Measurements from ENCODE around the gene ZNF516.

The ZNF516 gene

DNA sequence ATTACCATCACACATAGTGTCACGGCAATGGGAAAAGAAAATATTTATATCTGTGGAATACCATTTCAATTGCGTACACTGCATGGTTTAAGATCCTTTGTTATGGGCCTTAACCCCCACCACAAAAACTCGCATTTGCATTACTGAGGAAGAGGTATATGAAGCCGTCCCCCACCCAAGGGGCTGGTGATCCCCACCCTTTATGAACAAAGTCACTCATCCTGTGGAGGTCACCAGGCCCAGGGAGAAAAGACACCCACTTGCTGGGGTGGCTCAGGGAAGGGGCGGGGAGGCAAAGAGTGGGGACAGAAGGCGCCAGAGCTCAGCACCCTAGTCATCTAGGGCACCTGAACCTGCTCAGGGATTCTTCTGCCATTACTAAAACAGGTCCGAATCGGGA is 133.8 kb downstream of the ZNF516 start:
- DNase-seq: no peak

DNA sequence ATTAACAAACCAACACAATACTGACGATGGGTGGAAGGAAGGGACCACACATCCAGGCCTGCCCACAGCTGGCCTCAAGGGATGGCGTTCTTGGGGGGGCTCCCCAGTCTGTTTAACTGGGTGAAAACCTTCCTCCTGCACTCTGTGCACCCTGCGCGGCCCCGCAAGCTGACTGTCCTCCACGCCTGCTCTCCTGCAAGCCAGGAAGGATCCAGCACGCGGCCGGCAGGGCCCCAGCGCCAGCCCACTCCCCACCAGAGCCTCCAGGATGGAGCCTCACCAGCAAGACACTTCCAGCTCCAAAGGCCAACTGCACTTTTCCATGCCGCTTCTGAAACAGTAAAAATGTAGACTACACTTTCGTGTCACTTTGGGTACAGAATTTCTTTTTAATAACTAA is 135.1 kb downstream of the ZNF516 start:
- no peak for DNase-seq

DNA sequence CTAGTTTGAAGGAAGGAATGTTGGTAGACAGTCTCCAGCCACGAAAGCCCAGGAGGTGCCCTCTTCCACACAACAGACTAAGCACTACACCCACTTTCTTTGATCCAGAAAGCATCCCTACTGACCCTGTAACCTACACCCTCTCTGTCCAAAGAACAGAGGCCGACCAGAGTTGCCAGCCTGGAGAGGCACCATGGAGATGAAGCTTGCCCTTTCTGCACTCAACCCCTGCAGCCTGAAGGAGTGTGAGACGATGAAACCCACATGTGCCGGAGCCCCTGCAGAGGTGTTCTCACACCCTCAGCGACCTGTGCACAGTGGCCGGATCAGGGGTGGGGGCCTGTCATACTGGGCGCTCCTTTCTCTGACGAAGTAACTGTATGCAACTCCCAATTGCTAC is 136.3 kb downstream of the ZNF516 start:
- DNase-seq: no peak

DNA sequence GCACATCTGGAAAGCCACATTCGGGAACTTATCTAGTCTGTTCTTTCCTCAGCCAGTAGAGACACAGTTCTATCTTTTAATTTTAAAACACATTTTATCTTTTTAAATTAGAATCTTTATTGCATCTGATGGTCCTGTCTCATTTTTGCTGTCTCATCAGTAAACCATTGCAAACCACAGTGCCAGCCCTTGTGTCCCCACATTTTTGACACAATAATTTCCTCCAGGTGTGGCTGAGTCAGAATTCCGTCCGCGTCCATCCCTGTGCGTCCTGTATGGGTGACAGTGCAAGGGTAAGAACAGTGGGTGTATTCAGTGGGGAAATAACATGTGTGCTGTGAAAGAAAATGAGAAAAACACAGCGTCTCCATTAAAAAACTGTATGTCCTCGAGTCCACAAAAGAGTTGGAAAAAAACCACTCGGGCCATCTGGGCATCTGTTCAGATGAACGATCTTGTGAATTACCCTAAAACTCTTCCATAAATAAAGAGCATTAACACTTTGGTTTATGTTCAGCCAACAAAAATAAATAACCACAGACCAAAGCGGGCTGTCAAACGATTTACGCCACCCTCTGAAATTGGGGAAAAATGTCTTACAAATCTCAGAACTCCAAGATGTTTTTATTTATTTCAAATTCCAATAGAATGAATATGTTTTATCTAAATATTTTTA is 137.3 kb downstream of the ZNF516 start:
- no peak for DNase-seq

DNA sequence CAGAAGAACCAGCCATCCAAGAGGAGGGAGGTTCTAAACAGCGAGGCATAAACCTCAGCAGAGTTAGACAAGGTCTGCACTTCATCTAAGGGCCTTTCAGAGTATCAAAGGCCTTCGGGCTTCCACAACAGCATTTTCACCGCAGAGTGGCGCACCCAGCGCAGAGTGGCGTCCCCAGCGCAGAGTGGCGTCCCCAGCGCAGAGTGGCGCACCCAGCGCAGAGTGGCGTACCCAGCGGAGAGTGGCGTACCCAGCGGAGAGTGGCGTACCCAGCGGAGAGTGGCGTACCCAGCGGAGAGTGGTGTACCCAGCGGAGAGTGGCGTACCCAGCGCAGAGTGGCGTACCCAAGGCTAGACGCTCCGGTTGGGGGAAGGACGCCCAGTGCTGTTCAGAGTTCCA is 137.9 kb downstream of the ZNF516 start:
- DNase-seq: no peak

DNA sequence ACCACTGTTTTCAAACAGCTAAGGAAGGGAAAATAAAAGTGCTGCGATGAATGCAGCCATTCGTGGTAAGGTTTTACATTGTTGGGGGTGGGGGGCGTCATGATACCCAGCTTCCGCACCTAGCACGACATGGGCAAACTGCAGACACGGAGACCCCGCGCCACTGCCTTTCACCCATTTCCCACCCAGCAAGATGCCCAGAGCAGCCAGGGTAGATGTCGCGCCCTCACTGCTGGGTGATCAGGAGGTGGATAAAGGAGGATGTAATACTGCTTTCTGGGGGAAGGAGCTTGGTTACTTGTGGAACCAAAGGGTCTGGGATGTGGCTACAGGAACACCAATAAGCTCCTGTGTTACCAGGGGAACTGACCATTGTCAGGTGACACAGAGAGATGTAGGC is 138.4 kb downstream of the ZNF516 start:
- no peak for DNase-seq

DNA sequence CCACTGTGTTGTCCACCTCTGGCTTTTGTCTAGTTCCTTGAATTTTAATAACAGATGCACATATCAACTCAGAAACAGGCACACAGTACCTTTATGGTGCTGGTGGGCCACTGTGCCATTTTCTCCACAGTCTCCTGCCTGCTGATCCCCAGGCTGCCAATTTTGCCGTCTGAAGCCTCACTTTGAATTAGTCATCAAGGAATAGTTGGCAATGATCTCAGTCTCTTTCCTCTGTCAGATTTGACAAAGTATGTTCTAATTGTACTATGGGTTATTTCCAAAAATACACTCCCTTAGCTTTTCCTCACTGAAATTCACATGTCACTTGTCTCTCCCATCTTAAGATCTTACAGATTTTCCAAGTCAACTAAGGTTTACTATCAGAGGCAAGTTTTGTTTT is 140.7 kb downstream of the ZNF516 start:
- no peak for DNase-seq

DNA sequence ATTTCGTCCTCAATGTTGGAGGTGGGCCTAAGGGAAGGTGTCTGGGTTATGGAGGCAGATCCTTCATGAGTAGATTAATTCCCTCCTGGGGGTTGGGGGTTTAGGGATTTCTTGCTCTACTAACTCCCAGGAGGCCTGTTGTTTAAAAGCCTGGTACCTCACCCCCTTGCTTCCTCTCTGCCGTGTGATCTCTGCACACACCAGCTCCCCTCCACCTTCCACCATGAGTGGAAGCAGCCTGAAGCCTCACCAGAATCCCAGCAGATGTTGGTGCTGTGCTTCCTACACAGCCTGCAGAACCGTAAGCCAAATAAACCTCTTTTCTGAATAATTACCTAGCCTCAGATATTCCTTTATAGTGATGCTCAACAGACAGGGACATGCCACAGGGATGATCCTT is 141.5 kb downstream of the ZNF516 start:
- DNase-seq: no peak

DNA sequence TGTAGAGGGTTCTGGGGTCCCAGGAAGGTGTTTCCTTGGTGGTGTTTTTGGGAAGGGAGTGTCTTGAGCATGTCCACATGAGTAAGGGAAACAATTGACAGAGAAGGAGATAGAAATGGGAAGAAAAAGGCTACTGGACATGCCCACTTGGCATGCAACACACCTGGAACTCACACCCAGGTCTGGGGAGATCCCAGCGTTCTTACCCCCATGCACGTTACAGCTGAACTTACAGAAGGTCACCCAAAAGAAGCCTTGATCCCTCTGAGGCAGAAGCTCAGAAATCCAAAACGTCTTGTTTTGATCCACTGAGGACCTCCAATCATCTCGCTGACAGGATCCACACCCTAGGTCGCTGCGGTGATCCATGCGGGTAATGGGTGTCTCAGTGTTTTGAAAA is 142.0 kb downstream of the ZNF516 start:
- DNase-seq: no peak

DNA sequence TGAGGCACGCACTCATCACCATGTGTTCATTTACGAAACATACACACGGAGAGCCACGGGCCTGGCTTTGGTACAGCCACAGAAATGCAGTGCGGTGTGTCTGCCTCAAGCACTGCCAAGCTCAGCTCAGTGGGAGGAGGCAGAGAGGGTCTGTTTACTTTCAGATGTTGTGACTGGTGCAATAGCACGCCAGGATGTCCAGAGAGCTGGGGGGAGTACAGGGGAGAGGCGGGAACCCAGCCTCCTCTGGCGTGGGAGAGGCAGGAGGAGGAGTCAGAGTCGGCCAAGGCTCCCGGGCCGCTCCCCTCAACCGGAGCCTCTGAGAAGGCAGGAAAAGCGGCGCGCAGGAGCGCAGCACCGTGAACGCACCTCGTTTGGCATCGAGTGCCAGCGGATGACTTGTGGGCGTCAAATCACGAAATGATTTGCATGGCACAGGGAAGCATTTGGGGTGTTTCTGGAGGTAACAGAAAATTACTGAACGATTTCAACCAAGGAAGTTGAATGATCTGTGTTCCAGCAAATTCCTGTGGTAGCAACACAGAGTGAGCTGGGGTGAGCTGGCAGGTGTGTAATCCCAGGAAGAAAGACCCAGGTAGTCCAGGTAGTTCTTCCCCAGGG is 143.0 kb downstream of the ZNF516 start:
- no peak for DNase-seq

DNA sequence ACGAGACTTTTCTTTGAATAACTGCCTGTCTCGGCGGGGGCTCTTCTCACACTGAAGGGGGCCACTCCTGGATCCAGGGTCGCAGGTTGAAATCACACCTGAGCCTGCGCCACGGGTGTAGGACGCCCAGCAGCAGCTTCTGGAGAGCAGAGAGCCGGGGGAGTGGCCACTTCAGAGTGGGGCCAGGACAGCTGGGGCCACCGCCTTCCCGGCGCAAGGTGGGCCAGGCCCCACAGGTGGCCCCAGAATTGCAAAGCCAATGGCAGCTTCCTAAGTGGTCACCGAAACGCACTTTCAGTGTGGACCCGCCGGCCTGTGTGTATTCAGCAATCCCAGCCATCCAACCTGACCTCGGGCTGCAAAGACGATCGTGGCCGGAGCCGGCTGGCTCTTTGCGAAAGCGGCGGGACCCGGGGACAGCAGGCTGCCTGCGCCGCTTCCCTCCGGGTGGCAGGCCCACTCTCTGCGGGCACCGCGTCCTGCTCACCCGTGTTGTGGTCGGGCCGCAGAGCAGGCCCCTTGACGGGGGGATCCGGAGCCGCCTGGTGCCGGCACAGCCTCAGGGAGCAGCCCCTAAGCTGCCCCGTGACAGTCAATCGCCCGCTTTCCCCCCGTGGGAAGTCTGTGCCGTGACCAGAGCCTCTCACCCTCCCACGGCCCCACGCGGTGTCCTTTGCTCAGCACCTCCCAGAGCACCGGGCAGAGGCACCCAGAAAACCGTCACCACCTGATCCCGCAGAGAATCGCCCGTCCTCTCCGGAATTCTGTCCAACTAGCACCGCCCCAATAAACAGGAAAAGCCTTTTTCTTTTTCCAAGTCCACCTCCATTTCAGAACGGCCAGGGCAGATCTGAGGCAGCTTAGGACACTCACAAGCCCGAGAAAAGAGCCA is 144.7 kb downstream of the ZNF516 start:
- DNase-seq: no peak

DNA sequence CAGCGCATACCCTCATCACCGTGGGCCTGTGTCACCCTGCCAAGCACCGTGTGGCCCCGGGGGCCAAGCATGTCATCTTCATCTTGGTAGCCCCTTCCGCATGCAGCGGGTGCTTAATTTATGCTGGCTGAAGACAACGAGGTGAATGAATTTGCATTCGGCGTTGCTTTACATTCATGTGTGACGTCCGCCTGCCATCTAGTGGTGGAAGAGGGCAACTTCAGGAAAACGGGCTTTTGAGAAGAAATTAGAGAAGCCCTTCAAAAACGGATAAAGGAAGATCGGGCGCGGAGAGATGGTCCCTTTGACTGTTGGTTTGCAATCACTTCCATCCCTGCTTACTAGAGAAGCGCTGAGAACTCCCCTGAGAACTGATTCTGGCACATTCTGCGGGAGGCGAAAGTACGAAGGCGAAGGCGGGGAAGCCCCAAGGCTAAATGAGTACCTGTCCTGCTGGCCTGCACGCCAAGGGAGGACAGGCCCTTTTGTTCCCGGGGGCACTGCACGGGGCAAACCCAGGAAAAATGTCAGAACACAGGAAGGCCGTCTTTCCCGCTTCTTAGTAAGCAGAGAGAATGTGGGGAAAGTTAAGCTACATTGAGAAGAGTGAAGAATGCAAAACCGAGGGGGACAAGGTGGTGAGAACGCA is 145.9 kb downstream of the ZNF516 start:
- peak; percentile 67 for DNase-seq

DNA sequence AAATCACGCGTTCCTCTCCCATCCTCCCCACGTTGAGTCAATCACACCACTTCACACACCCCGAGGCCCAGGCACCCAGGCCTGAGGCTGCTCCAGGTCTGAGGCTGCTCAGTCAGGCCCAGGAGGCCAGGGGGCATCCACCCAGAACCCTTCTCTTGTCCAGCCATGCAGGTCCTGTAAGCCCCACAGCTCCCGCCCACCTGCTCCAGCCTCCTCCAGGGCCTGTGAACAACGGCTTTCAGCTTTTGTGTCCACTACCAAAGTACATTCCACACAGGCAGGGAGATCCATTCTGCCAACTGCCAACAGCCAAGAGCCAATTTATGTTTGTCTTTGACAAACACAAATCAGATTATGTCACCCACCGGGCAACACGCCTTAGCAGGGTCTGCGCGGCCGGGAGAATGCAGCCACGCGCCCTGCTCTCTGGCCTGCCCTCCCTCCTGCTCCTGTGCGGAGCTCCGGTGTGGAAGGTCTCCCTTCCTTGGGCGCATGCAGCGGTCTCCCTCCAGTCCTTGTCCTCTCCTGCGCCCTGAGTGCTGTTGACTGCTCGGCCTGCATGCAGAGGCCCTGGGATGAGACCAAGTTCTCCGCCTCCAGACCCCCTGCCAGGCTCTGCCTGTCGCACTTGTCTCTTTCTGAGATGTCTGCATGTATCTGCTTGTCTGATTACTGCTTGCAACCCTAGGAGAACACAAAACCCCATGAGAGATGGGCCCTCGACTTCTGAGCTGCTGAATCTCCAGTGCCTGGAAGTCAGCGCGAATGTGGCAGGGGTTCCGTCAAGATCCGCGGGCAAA is 146.6 kb downstream of the ZNF516 start:
- DNase-seq: no peak

DNA sequence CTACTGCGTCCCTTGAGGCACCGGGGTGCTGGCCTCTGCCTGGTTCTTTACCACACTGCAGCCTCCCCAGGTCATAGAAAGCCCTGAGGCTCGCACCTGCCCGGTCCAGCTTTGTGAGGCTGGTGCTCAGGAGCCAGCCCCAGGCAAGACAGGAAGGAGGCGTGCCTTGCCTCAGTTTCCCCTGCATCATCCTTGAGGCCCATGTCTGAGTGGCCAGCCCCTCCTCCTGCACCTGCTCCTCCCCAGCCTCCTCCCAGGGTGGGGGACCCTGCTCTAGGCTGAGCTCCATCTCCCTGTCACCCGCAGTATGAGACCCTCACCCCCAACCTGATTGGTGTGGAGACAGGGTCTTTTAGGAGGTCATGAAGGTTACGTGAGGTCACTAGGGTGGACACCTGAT is 147.7 kb downstream of the ZNF516 start:
- DNase-seq: no peak

DNA sequence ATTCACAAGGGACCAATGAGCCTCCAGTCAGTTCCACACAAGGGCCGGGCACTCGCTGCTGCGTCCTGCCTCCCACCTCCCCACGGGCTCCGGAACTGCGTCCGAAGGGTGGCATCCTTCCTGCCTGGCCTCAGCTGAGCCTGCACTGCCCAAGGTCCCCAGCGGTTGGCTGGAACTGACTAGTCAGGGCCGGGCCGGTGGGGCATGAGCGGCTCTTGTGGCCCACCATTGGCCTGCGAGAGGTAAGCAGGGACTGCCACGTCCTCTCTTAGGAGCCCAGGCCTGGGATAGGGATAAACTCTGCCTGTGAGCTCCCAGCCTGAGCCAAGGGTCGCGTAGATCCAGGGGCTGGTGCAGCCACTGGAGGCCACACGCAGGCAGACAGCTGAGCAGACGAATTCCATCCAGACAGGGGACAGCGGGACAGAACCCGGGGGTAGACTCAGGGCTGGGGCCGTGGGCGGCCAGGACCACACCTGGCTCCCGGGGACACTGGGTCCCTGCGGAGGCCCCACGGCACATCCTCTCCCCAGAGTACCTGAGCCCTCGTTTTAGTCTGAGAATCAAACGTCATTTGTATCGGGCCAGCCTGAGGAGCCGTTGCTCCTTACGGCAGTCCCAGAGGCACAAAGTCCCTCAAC is 148.4 kb downstream of the ZNF516 start:
- no peak for DNase-seq

DNA sequence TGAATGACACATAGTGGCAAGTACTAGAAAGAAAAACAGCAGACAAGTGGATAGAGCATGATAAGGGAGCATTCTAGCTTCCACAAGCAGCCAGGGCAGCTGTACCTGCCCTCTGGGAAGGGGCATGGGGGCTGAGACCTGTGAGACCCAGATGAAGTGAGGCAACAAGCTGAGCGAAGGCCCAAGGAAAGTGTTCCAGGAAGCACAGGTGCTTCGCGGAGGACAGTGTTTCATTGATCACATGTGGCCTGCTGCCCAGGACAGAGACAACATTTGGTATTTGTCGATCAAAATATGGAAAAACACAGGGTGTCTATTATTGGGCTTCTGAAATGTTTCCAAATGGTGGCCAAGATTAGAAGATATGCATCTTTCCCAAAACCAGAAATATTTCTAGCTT is 149.1 kb downstream of the ZNF516 start:
- DNase-seq: no peak

DNA sequence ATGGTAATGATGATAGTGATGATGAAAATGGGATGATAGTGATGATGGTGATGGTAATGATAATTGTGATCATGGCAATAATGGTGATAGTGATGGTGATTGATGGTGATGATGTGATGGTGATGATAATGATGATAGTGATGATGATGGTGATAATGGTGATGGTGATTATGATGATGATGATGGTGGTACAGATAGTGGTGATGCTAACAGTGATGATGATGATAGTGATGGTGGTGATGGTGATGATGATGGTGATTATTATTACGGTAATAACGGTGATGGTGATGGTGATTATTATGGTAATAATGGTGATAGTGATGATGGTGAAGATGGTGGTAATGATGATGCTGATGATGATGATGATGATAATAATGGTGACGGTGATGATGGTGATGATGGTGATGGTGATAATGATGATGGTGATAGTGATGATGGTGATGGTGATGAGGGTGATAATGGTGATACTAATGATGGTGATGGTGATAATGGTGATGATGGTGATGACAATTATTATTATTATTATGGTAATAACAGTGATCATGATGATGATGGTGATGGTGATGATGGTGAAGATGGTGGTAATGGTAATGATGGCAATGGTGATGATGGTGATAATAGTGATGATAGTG is 151.0 kb downstream of the ZNF516 start:
- DNase-seq: no peak

DNA sequence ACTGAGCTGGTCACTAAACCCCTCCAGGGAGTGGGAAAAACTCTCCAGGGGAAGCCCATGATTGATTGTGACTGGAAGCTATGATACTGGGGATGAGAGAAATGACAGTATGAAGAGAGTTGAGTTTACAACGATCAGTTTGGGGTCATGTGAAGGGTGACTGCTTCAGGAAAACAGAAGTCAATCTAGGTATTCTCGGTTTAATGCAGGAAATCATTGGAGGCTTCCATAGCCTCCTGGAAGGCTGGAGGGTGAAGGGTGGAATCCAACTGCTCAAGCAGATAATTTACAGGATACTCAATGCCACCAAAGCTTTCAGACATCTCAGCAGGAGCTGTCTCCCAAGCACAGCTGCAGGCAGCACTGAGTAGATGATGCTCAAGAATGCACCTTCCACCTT is 154.6 kb downstream of the ZNF516 start:
- no peak for DNase-seq

DNA sequence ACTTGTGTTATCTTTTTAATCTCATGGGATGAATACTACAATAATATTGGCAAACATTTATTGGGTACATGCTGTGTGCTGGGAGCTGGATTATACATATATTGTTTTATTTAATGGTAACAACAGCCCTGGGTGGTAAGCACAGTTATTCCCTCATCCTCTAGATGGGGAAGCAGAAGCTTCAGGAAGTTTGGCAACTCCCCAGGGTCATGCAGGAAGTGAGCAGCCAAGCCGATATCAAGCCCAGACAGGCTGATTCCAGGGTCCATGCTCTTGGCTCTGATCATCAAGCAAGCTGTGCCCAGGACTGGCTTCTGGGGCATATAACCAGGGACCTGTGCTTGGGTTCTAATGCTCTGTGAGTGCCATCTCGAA is 155.8 kb downstream of the ZNF516 start:
- DNase-seq: no peak

DNA sequence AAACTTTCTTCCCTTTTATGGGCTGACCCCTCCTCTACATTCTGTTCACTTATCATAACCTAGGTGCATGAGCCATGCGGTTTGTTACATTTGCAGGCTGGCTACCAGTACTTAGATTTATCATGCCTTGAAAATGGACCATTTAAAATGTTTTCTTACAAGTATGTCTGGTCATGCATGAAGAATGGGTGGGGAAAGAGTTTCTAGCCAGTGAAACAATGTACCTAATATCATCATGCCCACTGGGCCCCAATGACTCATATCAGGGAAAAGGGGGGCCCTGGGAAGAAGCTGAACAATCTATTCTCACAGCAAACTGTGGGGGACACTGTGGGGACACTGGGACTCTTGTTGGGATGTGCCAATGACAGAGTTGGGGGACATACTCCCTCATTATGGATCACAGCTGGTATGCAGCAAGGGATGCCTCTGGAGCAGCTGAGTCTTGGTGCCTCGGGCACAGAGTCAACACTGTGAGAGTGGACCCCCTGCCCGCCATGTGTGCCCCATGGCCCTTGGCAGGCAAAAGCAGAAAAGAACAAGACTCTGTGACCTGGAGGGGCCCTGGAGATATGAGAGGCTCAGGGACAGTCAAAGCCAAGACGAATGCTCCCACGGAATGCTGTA is 156.3 kb downstream of the ZNF516 start:
- no peak for DNase-seq

DNA sequence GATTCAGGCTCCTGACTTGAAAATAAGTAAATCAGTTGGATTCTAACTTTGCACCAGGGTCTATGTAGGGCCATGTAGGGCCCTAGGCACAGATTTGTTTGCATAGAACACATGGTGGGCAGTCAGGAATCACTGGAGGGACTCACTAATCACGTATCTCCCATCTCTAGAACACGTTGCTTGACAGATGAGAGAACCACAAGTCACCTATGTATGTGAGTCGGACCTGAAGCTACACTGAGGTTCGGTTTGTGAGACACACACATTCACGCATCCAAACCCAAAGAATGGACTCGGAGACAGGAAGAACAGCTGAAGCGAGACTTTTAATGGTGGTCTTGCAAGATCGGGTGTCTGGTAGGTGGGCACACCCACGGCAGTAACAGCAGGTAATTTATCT is 157.0 kb downstream of the ZNF516 start:
- DNase-seq: no peak

All from CD4-positive, alpha-beta T cell treated with Interleukin-17A for 4 hours (primary cell).